Epithelial cell of esophagus (primary cell): ENCODE data around the gene CLMN.

Source experiments
- DNase-seq: peaks from one replicate; pipeline ENCODE4 v3.0.0; 2010; ENCODE audit warnings: low read depth
- H3K4me3 ChIP-seq: 2 replicates; pipeline ENCODE4 v1.5.1; 2011; ENCODE audit warnings: mild to moderate bottlenecking, low read length, control low read depth
- TF ChIP-seq, protein P1 (sequence below): IDR thresholded peaks from 2 replicates; pipeline ENCODE4 v1.5.1; 2011; ENCODE audit warnings: low read depth, mild to moderate bottlenecking, low read length, control low read depth, inconsistent platforms; ENCODE audit not compliant: insufficient read depth; ENCODE audit errors: missing control alignments

CLMN gene

GRCh38 chr14:95162641-95163040 lies 157.1 kb downstream of the CLMN start:
- TF ChIP-seq, protein P1, sequence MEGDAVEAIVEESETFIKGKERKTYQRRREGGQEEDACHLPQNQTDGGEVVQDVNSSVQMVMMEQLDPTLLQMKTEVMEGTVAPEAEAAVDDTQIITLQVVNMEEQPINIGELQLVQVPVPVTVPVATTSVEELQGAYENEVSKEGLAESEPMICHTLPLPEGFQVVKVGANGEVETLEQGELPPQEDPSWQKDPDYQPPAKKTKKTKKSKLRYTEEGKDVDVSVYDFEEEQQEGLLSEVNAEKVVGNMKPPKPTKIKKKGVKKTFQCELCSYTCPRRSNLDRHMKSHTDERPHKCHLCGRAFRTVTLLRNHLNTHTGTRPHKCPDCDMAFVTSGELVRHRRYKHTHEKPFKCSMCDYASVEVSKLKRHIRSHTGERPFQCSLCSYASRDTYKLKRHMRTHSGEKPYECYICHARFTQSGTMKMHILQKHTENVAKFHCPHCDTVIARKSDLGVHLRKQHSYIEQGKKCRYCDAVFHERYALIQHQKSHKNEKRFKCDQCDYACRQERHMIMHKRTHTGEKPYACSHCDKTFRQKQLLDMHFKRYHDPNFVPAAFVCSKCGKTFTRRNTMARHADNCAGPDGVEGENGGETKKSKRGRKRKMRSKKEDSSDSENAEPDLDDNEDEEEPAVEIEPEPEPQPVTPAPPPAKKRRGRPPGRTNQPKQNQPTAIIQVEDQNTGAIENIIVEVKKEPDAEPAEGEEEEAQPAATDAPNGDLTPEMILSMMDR, result no peak
- H3K4me3 ChIP-seq, result no peak overlapping the region
- DNase-seq, result no peak

DNA sequence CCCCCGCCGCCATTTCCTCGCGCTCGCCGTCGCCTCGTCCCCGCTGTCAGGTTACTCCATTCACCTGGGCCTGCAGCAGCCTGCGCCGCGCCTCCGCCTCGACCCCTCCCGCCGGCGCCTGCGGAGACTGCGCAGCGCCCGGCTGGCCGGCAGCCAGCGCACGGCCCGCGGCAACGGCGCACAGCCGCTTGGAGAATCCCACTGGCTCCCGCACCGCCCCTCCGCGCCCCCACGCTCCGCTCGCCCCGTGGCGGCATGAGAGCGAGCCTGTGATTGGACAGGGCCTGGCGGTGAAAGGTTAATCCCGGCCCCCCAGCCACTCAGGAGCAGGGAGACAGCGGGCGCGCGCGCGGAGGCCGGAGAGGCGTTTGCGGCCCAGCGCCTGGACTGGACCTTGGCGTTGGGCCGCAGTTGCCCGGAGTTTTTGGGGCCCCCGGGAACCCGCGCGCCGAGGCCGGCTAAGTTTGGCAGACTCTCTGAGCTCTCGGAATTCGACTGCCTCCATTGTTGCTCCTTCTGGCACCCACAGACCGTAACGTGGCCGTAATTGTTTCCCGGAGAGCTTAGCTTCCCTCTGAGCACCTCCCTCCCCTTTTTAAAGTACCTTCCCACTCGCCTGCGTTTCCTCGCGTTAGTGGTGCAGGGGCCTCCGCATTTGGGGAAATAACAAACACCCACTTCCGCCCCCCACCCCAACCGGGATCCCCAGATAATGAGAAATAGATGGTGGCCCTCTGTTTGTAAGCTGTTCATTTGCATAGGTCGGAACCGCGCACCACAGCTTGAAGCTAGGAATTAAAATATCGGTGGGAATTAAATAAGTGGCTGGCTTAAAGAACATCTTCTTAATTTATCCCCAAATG lies 162.2 kb downstream of the CLMN start, which contains the start of gene DICER1:
DICER1 (minus strand) TSS at position 203 of the 863 bp plus-strand sequence. CDS start 24,071 bp downstream, outside the sequence.
- TF ChIP-seq, protein P1, result no peak
- peak within 1 kb of the TSS; percentile 74 for H3K4me3 ChIP-seq
- DNase-seq, result peak; percentile 92

GRCh38 chr14:95157048-95157326 lies 162.7 kb downstream of the CLMN start:
- no peak for DNase-seq
- peak overlapping the region; percentile 74 for H3K4me3 ChIP-seq
- TF ChIP-seq, protein P1, result no peak

DNA sequence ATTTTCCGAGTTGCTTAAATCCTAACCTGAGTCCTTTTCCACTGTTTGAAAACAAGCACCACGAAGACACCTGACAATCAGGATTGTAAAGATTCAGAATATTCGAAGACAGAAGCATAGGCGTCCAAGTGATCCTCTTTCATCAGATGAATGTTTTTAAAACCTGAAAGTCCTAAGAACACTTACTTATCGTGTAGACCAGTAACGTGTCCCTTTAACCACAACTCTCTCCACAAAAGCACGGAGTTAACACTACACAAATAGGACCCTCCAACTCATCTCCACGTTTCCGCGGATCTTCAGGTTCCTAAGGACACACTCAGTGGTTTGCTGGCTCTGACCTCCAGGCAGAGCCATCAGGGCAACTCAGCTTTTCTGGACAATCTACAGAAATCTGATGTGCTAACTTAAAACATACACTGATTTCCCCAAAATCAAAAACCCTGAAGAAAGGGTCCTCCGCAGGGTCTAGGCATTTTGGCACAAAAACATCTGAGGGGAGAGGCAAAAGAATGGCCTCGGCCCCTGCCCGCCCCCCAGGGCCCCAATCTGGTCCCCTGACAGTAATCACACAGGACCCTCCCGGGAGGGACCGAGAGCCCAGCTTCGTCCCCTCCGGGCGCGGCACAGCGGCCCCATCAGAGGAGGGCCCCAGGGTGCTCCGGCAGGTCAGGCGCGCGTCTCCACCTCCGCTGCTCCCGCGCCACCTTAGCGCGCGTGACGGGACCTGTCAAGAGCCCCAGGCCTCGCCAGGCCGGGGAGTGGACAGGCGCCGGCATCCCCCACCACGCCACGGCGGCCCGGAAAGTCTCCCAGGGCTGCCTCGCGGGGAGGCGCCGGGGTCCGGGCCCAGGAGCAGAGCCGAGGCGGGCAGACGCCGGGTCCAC lies 163.3 kb downstream of the CLMN start:
- TF ChIP-seq, protein P1, result no peak
- DNase-seq, result peak; percentile 40
- H3K4me3 ChIP-seq, result peak overlapping the region; percentile 74

GRCh38 chr14:95155045-95155444 lies 164.7 kb downstream of the CLMN start:
- H3K4me3 ChIP-seq, result peak overlapping the region; percentile 74
- no peak for DNase-seq
- TF ChIP-seq, protein P1, result no peak

DNA sequence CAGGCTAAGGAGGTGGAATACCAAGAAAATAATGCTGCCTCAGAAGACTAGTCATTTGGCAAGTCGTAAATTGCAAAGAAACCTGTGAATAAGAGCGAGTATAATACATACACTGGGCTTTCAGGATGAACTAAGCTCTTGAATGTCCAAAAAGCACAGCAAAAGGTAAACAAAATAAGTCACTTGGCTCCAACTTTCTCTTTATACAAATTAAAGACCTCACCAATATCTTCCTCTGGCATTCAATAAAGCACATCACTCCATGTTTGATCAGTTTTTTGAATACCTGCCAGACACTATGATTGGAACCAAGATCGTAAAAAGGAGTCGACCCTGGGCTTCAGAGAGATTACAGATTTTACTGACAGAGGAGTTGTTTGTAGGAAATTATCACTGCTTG lies 165.8 kb downstream of the CLMN start:
- TF ChIP-seq, protein P1, result no peak
- no peak for DNase-seq
- no peak overlapping the region for H3K4me3 ChIP-seq

DNA sequence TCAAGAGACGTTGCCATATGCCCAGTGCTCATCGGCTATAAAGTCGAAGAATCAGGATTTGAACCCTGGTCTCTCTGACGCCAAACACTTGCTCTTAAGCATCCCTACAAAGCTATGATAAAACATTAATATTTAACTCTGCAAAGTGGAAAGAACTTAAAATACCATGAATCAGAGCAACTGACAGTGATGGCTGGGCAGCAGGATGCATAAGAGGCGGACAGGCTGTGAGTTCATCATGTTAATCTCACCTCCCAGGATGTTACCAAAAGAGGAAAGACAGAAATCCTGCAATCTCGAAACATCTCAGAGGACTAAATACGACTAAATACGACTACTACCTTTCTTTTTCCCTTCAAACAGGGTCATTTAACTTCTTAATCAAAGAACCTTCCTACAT lies 168.1 kb downstream of the CLMN start:
- H3K4me3 ChIP-seq, result no peak overlapping the region
- no peak for DNase-seq
- TF ChIP-seq, protein P1, result no peak
